HG03060 (cell line): ENCODE measurements around the gene HJURP.

Source experiments
- ATAC-seq: cut with Tn5 transposase; IDR thresholded peaks from one replicate; pipeline ENCODE4 v1.9.1; 2021; ENCODE audit warnings: low read depth, moderate number of reproducible peaks; ENCODE audit not compliant: unreplicated experiment

The HJURP gene

GRCh38 chr2:233816771-233817170 is 37.6 kb downstream of the HJURP start:
- no peak for ATAC-seq

DNA sequence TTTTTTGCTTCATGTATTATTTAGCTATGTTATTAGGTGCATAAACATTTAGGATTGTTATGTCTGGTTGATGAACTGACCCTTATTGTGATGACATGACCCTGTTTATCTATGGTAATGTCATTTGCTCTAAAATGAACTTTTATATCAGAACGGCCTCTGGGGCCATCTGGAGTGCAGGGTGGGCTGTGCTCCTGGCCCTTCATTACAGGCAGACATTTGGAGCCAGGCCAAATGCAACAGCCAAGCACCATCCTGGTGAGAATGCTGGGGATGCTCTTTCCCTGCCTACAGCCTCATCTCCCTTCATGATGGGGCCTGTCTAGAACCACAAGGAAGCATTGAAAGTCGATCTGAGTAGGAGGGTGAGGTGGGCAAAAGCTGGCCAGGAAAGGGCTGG is 38.0 kb downstream of the HJURP start:
- ATAC-seq = no peak

DNA sequence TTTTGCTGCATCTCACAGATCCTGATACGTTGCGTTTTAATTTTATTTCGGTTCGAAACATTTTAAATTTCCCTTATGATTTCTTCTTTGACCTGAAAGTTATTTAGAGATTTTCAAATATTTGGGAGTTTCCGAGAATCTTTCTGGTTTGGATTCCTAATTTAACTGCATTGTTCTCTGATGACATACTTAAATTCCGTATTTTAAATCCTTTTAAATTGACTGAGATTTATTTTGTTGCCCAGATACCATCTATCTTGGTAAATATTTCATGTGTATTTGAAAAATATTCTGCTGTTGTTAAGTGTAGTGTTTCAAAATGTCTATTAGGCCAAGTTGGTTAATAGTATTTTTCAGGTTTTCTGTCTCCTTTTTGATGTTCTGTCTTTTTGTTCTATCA is 38.5 kb downstream of the HJURP start:
- no peak for ATAC-seq

DNA sequence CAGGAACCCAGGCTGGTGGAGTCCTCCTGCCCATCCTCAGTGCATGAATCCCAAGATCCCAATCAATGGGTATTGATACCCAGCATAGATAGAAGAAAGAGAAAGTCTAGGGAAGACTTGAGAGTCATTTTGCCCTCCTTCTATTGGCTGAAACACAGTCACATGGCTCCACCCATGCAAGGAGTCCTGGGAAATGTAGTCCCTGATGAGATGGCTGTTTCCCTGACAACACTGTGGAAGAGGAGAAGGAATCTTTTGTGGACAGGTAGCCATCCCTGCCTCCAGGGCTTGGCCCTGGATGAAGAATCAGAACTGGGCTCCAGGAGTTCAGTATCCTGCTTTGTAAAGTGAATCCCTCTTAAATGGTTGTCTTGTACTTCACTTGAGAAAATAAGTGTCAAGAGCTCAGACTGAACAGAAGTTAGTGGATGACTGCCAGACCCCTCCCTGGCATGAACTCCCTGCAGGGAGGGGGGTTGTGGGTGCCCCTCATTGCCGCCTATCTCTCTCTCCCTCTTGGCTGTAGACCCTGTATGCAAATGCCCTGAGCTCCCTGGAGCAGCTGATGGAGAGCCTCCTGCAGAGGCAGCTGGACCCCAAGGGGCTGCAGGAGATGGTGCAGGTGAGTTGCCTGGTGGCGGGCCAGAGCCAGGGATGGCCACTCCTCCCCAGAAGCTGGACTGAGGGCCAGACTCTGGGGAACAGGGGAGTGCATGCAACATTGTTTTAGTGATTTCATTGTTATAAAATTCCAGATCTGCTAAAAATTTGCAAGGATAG is 40.1 kb downstream of the HJURP start:
- no peak for ATAC-seq

- ATAC-seq = no peak
These were observed 40.9 kb downstream of the HJURP start for GRCh38 chr2:233813236-233814055.

- no peak for ATAC-seq
These were observed 42.6 kb downstream of the HJURP start for GRCh38 chr2:233811732-233812131.

- ATAC-seq = no peak
These were observed 43.2 kb downstream of the HJURP start for GRCh38 chr2:233811087-233811486.

- ATAC-seq = no peak
These were observed 44.0 kb downstream of the HJURP start for GRCh38 chr2:233810385-233810784.

DNA sequence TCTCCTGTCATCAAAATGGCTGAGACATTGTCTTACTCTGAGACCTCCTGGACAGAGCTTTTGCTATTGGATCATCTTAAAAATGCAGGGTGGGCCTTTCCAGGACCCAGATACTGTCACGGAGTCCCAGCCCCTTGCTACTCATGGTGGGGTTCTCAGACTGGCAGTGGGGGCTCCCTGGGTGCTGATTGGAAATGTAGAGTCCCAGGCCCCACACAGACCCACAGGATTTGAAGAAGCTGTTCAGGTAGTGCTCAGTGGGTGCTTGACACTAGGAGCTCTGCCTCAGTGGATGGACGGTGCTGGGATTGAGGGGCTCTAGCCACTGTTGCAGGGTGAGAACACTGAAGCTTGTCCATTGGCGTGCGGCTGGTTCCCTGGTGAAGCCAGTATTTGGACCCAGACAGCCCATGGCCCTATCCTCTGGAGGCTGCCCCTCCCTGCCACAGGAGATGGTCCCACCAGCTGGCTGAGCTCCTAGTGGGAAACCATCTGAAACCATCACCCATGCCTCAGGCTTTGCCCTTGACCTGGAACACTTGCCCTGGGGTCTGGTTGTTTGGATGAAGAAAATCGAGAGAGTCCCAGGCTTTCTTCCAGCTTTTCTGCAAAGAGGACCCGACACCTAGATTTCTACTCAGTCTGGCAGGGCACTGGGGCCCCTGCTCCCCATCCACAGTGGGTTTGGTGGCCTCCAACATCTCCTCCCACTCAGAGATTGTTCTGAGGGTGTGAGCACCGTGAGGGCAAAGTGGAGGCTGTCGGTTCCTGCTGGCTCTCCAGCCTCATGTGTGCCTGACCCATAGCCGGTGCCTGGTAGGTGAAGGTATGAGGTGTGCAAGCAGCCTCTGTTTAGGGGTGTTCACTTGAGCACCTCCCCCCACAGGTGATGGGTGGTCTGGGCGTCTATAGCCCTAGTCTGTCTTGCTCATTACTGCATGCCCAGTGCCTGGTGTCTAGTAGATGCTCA is 46.1 kb downstream of the HJURP start:
- ATAC-seq = no peak

- ATAC-seq = no peak
These were observed 47.0 kb downstream of the HJURP start for GRCh38 chr2:233807215-233807865.

GRCh38 chr2:233803994-233804393 is 50.3 kb downstream of the HJURP start:
- no peak for ATAC-seq

- no peak for ATAC-seq
These were observed 50.9 kb downstream of the HJURP start for GRCh38 chr2:233803292-233803911.

DNA sequence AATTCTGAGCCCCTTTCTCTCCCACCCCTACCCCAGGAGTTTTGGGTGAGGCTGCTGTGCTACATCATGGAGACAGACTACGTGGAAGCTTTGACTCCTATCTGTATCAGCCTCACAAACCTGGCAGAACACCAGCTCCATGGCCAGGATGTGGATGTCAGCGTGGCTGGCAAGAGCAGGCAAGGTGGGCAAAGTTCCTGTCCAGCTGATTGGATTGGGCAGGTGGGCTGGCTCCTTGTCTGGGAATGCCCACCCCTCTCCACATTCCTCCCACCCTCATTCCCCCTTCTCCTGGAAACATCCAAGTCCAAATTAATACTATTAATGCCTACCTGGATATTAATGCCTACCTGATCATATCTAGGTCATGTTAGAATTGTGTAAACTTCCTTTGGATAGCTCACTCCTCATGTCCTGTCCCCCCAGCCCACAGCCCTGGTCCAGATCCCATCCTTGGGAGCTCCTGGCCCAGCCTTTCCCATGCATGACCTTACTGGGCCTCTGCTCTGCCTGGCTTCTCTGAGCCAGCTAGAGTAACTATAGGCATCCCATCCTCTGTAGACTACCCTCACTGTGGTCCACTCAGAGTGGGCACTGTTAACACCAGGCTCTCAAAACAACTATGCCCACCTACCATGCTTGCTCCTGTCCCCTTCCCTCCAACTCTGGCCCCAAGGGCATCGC is 52.1 kb downstream of the HJURP start:
- ATAC-seq = no peak

DNA sequence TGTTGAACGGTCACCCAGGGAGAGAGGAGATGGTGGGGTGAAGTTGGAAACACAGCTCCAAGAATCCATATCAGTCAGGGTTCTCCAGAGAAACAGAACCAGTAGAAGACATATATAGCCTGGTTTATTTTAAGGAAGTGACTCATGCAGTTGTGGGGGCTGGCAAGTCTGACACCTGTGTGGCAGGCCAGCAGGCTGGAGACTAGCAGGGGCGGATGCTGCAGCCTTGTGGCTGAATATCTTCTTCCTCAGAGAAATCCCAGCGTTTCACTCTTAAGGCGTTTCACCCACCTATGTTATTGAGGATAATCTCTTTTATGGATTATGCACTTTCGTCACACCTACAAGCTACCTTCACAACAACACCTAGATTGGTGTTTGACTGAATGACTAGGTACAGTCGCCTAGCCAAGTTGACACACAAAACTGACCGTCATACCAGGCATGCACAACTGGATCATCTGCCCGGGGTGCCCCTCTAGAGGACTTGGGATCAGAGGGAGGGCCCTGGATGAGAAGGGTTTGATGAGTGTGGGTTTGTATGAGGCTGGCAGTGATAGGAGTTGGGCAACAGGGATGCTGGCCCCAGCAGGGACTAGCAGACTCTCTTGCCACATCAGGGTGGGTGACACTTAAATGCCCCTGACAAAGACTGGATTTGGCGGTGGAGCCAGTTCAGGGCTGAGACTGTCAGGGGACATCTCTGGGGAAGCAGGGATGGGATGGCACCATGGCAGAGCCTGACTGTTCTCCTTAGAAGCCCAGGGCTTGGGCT is 52.8 kb downstream of the HJURP start:
- no peak for ATAC-seq

- ATAC-seq = no peak
These were observed 54.1 kb downstream of the HJURP start for GRCh38 chr2:233800208-233800607.

GRCh38 chr2:233799716-233800115 is 54.6 kb downstream of the HJURP start:
- no peak for ATAC-seq

DNA sequence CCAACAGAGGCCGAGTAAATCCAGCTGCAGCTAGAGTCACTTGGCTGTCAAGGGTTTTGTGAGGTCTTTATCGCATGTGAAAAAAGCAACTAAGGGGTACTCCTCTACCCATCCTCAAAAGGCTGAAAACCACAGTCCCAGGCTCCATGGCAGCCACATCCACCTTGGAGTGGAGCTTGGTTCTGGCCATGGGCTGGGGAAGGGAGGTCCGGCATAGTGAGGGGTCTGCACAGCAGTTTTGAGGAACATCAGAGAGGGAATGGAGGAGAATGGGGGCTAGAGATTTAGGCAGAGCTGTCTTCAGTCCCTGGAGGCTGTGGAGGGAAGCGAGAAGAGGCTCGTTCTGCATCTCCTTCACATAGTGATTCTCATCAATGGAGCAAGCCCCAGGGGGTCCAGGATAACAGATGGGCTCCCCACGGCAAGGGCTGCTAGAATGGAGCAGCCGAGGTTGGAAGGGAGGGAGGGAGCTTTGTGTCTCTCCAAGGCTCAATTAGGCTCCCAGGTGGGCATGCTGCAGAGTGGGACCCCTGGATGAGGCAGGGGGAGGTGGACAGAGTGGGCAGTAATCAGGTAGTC is 55.2 kb downstream of the HJURP start:
- no peak for ATAC-seq
